GM21737 (cell line): ENCODE results near the gene RCAN3.
"Not testable (repeated sequence)": the region's sequence is repeated elsewhere in the genome, so short reads cannot be mapped to it uniquely, and the experiment has no call there.

Experiments used
- ATAC-seq: cut with Tn5 transposase; IDR thresholded peaks from one replicate; pipeline ENCODE4 v1.9.1; 2021; ENCODE audit warnings: mild to moderate bottlenecking, moderate library complexity; ENCODE audit not compliant: unreplicated experiment

The RCAN3 gene

DNA sequence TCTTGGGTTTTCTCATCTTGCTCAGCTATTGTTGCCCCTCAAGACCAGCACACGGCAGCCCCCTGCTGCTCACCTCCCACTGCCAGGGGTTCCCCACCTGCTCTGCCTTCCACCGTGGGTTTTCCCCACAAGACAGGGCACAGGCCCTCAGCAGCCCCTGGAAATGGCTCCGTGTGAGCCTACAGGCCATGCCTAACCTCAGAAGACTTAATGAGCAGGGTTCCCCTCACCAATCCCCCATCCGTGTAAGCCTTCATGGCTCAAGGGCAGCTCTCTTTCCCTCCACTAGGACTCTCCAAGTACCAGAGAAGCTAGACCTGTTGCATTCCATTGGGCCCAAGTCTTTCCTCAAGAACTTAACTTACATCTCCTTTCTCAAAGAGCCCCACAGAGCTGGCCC is 18.4 kb upstream of the RCAN3 start:
- ATAC-seq: no peak

DNA sequence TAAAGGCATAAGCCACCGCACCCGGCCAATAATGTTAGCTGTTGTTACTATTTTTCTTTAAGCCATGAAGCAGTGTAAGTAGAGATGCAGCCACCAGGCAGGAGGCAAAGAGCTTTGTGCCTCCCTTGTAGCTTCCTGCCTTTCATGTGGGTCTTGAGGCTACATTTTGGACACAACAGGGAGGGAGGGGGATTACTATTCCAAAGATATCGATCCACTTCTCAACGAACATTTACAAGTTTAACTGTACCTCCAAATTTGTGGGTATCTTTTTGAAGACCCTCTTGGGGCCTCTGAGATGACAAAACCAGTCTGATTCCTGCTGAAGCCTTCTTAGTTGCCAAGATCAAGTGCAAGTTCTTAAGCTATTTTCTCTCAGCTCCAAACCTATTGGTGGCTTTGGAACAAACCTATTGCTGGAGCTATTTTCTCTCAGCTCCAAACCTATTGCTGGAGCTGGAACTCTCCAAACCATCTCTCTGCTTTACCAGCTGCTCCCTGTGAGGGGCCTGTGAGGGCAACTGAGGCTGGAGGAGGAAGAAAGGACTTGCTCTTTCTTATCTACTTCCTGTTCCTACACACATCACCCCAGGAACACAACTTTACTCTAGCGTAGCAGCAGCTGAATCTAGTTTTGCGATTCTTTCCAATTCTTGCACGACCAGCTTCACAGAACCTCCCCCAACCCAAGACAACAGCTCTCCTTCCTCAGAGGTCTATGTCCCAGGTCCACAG is 16.1 kb upstream of the RCAN3 start:
- no peak for ATAC-seq

DNA sequence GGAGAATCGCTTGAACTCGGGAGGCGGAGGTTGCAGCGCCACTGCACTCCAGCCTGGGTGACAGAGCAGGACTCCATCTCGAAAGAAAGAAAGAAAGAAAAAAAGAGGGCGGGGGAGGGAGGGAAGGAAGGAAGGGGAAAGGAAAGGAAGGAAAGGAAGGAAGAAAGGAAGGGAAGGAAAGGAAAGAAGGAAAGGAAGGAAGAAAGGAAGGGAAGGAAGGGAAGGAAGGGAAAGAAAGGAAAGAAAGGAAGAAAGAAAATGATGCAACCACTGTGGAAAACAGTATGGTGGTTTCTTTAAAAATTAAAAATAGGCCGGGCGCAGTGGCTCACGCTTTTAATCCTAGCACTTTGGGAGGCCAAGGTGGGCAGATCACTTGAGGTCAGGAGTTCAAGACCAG is 15.2 kb upstream of the RCAN3 start:
- no peak for ATAC-seq

DNA sequence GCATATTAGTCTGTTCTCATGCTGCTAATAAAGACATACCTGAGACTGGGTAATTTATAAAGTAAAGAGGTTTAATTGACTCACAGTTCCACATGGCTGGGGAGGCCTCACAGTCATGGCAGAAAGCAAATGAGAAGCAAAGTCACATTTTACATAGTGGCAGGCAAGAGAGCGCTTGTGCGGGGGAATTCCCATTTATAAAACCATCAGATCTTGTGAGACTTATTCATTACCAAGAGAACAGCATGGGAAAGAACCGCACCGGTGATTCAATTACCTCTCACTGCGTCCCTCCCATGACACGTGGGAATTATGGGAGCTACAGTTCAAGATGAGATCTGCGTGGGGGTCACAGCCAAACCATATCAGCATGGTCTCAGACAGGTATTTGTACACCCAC is 14.5 kb upstream of the RCAN3 start:
- ATAC-seq: not testable (repeated sequence)

DNA sequence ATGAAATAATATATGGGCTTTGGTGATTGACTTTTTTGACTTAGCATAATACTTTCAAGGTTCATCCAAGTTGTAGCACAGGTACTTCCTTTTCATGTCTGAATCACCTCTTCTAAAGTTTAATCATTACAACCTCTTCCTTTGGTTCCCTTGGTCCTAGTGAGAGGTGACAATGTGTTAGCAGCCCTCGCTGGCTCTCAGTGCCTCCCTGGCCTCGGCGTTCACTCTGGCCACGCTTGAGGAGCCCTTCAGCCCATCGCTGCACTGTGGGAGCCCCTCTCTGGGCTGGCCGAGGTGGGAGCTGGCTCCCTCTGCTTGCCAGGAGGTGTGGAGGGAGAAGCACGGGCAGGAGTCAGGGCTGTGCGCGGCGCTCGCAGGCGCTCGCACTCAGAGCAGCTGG is 13.0 kb upstream of the RCAN3 start:
- no peak for ATAC-seq

DNA sequence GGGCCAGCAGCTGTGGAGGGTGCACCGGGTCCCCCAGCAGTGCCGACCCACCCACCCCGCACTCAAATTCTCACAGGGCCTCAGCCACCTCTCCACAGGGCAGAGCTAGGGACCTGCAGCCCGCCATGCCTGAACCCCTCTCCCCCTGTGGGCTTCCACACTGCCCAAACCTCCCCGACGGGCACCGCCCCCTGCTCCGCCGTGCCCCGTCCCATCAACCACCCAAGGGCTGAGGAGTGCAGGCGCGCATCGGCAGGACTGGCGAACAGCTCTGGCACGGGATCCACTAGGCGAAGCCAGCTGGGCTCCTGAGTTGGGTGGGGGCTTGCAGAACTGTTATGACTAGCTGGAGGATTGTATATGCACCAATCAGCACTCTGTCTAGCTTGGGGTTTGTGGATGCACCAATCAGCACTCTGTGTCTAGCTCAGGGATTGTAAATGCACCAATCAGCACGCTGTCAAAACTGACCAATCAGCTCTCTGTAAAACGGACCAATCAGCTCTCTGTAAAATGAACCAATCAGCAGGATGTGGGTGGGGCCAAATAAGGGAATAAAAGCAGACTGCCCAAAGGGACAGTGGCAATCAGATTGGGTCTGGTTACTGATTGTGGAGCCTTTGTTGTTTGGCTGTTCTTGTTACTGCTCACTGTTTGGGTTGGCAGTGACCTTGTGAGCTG is 12.4 kb upstream of the RCAN3 start:
- ATAC-seq: no peak

DNA sequence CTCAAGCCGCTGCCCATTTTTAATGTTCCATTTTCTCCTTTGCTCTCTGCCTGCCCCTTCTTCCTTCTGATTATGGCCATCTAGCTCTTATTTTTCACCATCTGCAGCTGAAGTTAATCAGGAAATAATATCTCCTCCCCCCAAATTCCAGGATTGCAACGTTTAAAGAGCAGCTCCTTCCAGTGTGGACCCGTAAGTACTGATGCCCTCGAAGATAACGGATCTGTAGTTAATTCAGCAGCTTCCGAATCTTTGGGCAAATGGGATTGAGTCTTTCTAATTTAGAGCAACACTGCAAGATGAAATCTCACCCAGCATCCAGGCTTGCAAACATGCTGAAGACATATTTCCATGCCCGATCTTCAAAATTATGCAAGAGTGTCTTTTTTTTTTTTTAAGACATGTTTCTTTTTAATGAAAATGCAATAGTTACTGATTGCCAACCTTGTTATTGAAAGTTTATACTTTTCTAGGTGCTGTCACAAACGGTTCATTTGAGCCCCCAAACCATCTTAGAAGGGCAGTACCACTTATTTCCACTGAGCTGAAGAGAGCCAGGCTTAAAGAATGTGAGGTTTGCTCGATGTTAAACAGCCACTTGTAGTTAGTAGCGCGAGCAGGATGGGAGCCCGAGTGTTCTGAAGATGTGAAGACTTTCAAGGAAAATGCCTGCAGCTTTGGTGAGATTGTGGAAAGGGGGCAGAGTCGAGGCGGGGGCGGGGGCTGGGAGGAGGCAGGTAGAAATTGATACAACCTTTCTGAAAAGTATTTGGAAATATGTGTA is 10.9 kb upstream of the RCAN3 start:
- no peak for ATAC-seq

DNA sequence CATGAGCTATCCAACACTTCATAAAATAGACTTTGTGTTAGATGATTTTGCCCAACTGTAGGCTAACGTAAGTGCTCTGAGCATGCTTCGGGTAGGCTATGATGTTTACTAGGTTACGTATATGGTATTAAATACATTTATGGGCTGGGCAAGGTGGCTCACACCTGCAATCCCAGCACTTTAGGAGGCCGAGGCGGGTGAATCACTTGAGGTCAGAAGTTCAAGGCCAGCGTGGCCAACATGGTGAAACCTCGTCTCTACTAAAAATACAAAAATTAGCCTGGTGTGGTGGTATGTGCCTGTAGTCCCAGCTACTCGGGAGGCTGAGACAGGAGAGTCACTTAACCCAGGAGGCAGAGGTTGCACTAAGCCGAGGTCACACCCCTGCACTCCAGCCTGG is 9.7 kb upstream of the RCAN3 start:
- ATAC-seq: not testable (repeated sequence)

DNA sequence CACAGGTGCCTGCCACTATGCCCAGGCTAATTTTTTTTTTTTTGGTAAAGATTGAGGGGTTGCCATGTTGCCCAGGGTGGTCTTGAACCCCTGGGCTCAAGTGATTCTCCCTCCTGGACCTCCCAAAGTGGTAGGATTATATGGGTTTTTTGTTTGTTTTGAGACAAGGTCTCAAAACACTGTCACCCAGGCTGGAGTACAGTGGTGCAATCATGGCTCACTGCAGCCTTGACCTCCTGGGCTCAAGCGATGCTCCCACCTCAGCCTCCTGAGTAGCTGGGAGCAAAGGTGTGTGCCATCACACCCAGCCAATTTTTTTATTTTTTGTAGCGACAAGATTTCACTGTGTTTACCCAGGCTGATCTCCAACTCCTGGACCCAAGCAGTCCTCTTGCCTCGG is 8.9 kb upstream of the RCAN3 start:
- no peak for ATAC-seq

DNA sequence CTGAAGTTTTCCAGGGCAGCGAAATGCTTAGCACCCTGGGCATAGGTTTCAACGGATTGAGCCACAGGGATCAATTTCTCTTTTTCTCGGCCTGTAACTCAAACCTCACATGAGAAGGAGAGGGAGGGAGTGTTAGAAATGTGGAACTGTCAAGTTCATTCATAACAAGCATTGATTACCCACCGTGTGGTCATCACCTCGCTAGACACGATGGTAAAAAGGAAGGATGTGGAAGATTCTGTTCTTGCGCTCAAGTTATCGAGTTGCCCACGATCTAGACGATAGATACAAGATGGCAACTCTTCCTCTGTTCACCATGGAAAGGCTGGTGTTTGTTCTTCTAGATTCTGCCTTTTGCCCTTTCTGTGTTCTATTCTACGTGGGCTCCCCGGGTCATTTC is 4.0 kb upstream of the RCAN3 start:
- ATAC-seq: no peak

DNA sequence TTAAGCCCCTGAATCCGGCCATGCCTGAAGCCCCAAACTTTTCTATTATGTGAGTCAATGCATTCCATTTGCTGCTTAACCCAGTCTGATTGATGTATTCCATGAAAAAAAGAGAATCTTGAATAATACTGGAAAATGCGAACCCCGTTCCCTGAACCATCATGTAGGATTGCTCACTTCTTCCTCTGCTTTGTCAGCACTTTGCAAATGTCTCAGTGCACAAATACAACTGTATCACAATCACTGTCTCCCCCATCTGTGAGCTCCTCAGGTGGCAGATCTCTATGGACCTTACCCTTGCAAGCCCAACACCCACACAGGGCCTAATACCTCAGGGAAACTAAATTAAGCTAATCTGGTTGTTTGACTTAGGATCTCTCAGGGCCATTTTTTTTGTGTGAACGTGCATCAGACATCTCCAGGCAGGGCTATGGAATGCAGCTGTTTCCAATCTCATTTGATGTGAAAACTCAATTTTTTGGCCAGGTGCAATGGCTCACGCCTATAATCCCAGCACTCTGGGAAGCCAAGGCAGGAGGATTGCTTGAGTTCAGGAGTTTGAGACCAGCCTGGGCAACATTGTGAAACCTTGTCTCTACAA is 2.1 kb upstream of the RCAN3 start:
- no peak for ATAC-seq

DNA sequence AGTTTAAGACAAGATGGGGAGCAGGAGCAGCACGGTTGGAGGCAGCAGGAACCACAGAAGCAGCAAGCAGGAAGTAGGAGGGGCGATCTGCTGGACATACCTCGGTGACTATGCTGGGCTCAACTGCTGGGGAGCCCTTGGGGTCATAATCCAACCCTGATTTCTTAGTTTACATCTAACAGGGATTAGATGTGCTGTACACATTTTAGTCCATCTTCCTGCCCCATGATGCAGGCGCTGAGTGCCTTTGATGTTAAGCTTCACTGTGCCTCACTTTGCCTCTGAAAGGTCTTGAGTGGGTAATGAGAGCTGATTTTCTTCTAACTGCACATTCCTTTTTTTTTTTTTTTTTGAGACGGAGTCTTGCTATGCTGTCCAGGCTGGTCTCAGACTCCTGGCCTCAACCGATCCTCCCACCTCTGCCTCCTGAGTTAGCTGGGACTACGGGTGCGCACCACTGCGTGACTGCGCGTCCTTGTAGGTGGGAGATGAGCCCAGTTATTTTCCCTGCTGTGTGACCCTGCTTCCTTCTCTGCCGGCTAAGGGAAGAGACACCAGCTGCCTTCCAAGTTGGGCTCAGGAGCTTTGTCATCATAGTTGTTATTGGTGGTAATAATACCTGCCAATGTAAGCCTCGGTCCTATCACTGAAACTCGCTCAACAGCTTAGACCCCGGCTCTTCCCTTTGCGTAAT is 1.1 kb upstream of the RCAN3 start:
- no peak for ATAC-seq

DNA sequence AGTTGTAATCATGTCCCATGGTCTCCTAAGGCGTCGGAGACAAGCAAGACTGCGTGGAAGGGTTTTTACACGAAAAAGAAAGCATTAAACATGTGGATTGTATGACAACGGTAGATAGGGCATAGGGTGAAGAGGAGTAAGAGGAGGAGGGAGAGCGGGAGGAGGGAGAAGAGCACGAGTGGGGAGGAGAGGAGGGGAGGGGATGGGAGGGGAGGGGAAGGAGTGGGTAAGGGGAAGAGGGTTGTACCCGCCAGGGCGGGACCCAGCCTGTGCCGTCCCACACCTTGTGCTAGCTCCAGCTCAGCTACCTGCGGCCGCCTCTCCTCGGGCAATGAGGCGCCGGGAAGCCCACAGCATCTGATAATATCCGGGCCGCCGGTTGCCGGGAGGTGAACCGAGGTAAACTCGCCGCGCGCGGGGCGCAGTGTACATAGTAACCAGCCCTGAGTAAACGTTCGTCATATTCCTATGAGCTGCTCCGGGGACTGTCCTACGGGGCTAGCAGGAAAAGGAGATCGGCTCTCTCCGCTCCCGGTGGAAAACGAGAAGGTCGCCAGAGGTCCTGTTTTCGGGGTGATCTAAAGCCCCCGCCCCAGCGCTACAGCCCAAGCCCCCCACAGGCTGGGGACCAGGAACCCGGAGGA is 449 bp upstream of the RCAN3 start:
- ATAC-seq: no peak

DNA sequence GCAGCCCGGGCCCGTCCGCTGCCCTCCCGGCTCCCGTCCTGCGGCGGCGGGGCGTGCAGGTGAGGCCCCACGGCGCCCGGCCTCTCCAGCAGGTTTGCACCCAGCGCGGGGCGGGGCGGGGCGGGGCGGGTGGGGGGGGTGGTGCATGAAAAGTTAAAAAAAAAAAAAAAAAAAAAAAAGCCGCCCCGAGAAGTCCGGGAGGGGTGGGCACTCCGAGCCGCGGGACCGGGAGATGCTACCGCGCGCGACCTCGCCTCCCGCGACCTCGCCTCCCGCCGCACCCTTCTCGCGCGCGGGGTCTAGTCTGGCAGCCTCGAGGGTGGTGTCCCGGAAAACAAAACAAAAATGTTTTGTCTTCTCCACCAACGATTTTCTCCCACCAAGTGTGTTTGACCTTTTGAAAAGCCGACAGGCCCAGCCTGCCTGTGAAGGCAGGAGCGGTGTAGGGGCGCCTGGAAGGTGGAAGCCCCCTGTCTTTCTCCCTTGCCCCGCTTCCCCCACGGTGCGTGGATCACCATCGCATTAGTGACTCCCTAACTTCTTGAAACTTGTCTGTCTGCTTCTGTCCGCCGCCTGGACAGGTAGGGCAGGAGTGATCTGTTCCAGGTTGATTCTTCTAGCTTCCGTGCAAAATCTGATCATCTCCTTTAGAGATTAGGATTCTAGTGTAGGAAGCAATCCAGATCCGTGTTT is 569 bp downstream of the RCAN3 start:
- no peak for ATAC-seq

DNA sequence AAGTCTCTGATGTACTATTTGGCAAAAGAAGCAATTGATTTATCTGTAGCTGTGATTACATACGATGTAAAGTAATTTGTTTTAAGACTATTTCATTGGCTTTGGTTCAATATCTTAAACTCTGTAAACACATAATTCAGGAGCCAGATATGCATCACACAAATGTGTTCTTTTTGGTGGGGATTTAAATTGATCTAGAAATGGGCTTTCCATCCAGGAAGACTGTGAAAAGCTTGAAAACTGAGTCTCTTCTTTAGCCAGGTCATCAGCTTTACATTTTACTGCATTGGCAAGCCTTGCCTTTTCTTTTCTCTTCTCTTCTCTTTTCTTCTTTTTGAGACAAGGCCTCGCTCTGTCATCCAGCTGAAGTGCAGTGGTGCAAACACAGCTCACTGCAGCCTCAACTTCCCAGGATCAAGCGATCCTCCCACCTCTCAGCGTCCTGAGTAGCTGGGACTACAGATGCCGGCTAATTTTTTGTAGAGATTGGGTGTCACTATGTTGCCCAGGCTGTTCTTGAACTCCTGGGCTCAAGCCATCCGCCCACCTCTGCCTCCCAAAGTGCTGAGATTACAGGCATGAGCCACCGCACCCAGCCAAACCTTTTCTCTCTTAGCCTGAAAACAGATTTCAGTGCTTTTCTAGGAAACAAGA is 1.4 kb downstream of the RCAN3 start:
- no peak for ATAC-seq

DNA sequence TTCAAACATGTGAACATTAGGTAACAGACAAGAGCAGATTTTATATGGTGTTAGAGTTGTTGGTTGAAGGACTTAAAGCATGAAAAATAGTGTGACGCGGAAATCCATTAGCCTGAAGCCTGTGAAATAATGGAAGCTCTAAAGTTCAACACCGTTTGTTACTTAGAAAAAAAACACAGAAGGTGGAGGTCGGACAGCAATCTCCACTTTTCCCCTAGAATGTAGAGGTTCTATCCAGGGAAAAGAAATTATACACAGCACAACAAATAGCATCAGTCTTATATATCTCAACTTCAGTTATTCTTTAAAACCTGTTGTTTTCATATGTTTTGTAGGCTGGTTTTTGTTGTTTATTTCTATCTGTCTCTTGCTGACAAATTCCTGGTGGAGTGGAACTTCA is 1.9 kb downstream of the RCAN3 start:
- no peak for ATAC-seq

DNA sequence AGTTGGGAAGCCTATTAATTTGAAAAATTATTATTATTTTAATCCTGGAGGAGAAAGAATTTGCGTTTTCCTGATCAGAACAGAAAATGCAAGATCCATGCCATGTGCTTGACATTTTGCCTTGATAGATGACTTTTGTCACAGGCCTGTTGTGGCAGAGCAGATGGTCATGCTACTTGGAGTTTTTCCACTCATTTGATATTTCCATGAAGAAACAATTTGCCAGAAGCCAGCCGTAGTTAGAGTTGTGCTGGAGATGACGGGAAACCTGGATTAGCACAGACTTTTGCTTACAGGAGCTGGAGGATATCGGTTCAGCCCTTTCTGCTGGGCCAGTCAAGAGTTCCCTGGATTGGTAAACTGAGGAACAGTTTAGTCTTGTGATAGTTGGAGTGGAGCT is 3.2 kb downstream of the RCAN3 start:
- ATAC-seq: no peak

DNA sequence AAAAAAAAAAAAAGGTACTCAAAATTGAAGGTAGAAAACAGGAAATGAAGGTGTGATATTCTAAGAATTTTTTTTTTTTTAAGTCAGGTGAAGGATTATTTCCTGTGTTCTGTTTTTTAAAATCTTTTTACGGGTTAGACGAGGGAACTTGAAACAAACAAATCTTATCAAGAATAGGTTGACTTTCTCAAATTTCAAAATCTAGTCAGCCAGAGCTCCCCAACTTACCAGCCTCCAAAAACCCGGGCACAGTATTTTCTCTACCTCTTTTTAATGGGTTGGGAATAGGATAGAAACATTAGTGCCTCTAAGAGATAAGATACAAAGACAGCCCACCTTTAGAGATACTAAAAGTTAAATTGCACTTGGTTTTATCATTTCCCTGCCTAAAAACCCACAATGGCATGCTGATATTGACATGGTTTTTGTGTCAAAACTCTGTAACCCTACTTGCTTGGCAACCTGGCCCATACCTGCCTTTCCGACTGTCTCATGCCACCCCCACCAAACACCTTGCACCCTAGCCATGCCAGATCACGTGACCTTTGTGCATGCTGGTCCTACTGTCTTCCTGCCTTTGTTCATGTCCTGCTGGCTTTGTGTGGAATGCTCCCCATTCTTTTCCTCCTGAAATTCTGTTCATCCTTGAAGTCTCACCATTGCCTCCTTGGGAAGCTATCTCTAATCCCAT is 4.2 kb downstream of the RCAN3 start:
- no peak for ATAC-seq

DNA sequence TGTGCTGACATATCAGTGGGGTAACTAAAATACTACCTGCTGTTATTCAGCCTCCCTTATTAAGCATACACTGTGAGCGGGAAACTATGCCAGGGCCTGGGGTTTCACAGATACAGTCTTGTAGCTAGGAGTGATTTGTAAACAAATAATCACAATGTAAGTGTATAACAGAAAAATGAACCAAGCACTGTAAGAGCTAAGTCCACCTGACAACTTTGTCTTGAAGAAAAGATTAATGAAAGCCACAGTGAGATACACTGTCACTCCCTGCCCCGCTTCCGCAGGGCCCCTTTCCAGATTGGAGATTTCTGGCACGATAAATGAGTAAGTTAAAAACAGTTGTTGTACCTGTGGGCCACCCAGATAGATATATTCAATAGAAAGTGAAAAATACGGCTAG is 4.8 kb downstream of the RCAN3 start:
- ATAC-seq: no peak
